Neural progenitor cell (in vitro differentiated cells): ENCODE measurements around the gene WWTR1. TPM values are rescaled to one million over a fixed set of nuclear protein-coding genes. Genes with fewer than 3 reads are reported as not detected.

Experiments
- DNase-seq: peaks from one replicate; pipeline ENCODE4 v3.0.0-alpha.2; 2016; ENCODE audit warnings: low spot score
- H2AFZ ChIP-seq: fragments of 200-600 bp; sonication (generic); replicated peaks from 2 replicates; pipeline ENCODE4 v1.6.1; 2016; ENCODE audit warnings: antibody characterized with exemption
- H3F3A ChIP-seq: fragments of 200-600 bp; sonication (generic); 2 replicates; pipeline ENCODE4 v1.6.1; 2016; ENCODE audit warnings: antibody characterized with exemption, low read depth
- H3K27ac ChIP-seq: fragments of 200-600 bp; sonication (generic); 2 replicates; pipeline ENCODE4 v1.5.1; 2016; ENCODE audit warnings: mild to moderate bottlenecking
- H3K27me3 ChIP-seq: fragments of 200-600 bp; sonication (generic); 2 replicates; pipeline ENCODE4 v1.6.1; 2016; ENCODE audit warnings: mild to moderate bottlenecking, moderate library complexity
- H3K36me3 ChIP-seq: fragments of 200-600 bp; sonication (generic); 2 replicates; pipeline ENCODE4 v1.5.1; 2016
- H3K4me1 ChIP-seq: fragments of 200-600 bp; sonication (generic); 2 replicates; pipeline ENCODE4 v1.6.1; 2016; ENCODE audit warnings: mixed run types
- H3K4me2 ChIP-seq: fragments of 200-600 bp; sonication (generic); 2 replicates; pipeline ENCODE4 v1.6.1; 2016
- H3K4me3 ChIP-seq: fragments of 200-600 bp; sonication (generic); 2 replicates; pipeline ENCODE4 v1.5.1; 2016
- H3K79me2 ChIP-seq: fragments of 200-600 bp; sonication (generic); 2 replicates; pipeline ENCODE4 v1.6.1; 2016; ENCODE audit warnings: low read depth
- H3K9ac ChIP-seq: fragments of 200-600 bp; sonication (generic); 2 replicates; pipeline ENCODE4 v1.6.1; 2016
- H3K9me3 ChIP-seq: fragments of 200-600 bp; sonication (generic); 2 replicates; pipeline ENCODE4 v1.5.1; 2016; ENCODE audit warnings: low read depth
- H4K20me1 ChIP-seq: fragments of 200-600 bp; sonication (generic); 2 replicates; pipeline ENCODE4 v1.6.1; 2016; ENCODE audit warnings: low read depth
- H3K27ac Mint-ChIP-seq: 3 replicates; pipeline ENCODE4 v1.8.0; 2021; ENCODE audit warnings: mixed read lengths
- H3K27me3 Mint-ChIP-seq: 2 replicates; pipeline ENCODE4 v1.8.0; 2022; ENCODE audit warnings: low read depth, mild to moderate bottlenecking, inconsistent platforms, moderate library complexity, mixed read lengths; ENCODE audit not compliant: insufficient read depth
- H3K36me3 Mint-ChIP-seq: 3 replicates; pipeline ENCODE4 v1.8.0; 2021; ENCODE audit warnings: mixed read lengths
- H3K4me1 Mint-ChIP-seq: 3 replicates; pipeline ENCODE4 v1.8.0; 2021; ENCODE audit warnings: mixed read lengths
- H3K4me3 Mint-ChIP-seq: 3 replicates; pipeline ENCODE4 v1.8.0; 2021; ENCODE audit warnings: mild to moderate bottlenecking, moderate library complexity, mixed read lengths
- H3K9me3 Mint-ChIP-seq: 3 replicates; pipeline ENCODE4 v1.8.0; 2020; ENCODE audit warnings: mixed read lengths
- CTCF ChIP-seq: fragments of 200-600 bp; sonication (generic); IDR thresholded peaks from 2 replicates; pipeline ENCODE4 v1.5.1; 2017; ENCODE audit warnings: antibody characterized with exemption, mild to moderate bottlenecking
- EZH2 ChIP-seq: fragments of 200-600 bp; sonication (generic); IDR thresholded peaks from 2 replicates; pipeline ENCODE4 v1.6.1; 2017; ENCODE audit warnings: antibody characterized with exemption, mild to moderate bottlenecking, moderate library complexity
- EZH2phosphoT487 ChIP-seq: fragments of 200-600 bp; sonication (generic); IDR thresholded peaks from 2 replicates; pipeline ENCODE4 v1.6.1; 2017; ENCODE audit warnings: antibody characterized with exemption
- total RNA-seq: library from RNA; depleted of rRNA; stranded (reverse); fragments of >200 nt; gene quantifications from 2 replicates; pipeline ENCODE4 v1.2.3, GENCODE V29; 2015; ENCODE audit warnings: low replicate concordance

WWTR1 gene
- total RNA-seq = 8.0 and 13.9 TPM in 2 replicates

GRCh38 chr3:149657926-149658743 lies at the start of gene WWTR1:
Gene WWTR1, minus strand, starts transcription at chr3:149658025. Its CDS starts 719 bp downstream, at chr3:149657306.
- peak within 1 kb of the TSS; percentile 100 for H3K27ac Mint-ChIP-seq
- peak; percentile 92 for DNase-seq
- H3K4me3 Mint-ChIP-seq = peak within 1 kb of the TSS; percentile 99
- H3K36me3 Mint-ChIP-seq = peaks cover 23% of the 10 kb centered on the region
- Histone ChIP-seq H3K9ac (peak within 1 kb of the TSS; percentile 31), H4K20me1 (peaks cover 7% of the 10 kb centered on the region), H3K4me3 (peak within 1 kb of the TSS; percentile 63), H3K4me1 (no peaks in the 10 kb centered on the region), H3F3A (peaks cover 20% of the 10 kb centered on the region), H3K79me2 (no peaks in the 10 kb centered on the region), H3K36me3 (no peaks in the 10 kb centered on the region), H3K27ac (peak within 1 kb of the TSS; percentile 10), H3K9me3 (no peaks in the 10 kb centered on the region), H3K4me2 (peak within 1 kb of the TSS; percentile 80), H2AFZ (peak within 1 kb of the TSS; percentile 71), H3K27me3 (peaks cover 31% of the 10 kb centered on the region)
- H3K27me3 Mint-ChIP-seq = no peaks in the 10 kb centered on the region
- TF ChIP-seq EZH2 (no peak), EZH2phosphoT487 (no peak), CTCF (no peak)
- H3K9me3 Mint-ChIP-seq = peaks cover 2% of the 10 kb centered on the region
- peaks cover 45% of the 10 kb centered on the region for H3K4me1 Mint-ChIP-seq

GRCh38 chr3:149706905-149707304 lies 49.1 kb upstream of the WWTR1 start:
- peaks cover 9% of the 10 kb centered on the region for H3K4me1 Mint-ChIP-seq
- H3K9me3 Mint-ChIP-seq = no peaks in the 10 kb centered on the region
- Histone ChIP-seq H3K4me1 (no peaks in the 10 kb centered on the region), H3K36me3 (no peaks in the 10 kb centered on the region), H3K9me3 (no peaks in the 10 kb centered on the region), H3K27ac (no peak overlapping the region), H3K4me2 (no peak overlapping the region), H3K79me2 (no peaks in the 10 kb centered on the region), H4K20me1 (no peaks in the 10 kb centered on the region), H3K4me3 (no peak overlapping the region), H3F3A (no peaks in the 10 kb centered on the region), H3K9ac (no peak overlapping the region), H2AFZ (no peak overlapping the region), H3K27me3 (no peaks in the 10 kb centered on the region)
- H3K36me3 Mint-ChIP-seq = no peaks in the 10 kb centered on the region
- no peak overlapping the region for H3K27ac Mint-ChIP-seq
- no peak for DNase-seq
- TF ChIP-seq CTCF (no peak), EZH2phosphoT487 (no peak), EZH2 (no peak)
- H3K4me3 Mint-ChIP-seq = no peak overlapping the region
- H3K27me3 Mint-ChIP-seq = no peaks in the 10 kb centered on the region

- Histone ChIP-seq H4K20me1 (no peaks in the 10 kb centered on the region), H3K4me1 (no peaks in the 10 kb centered on the region), H3K4me2 (no peak overlapping the region), H3K4me3 (no peak overlapping the region), H3K27me3 (no peaks in the 10 kb centered on the region), H3K27ac (no peak overlapping the region), H2AFZ (no peak overlapping the region), H3K36me3 (no peaks in the 10 kb centered on the region), H3K9me3 (no peaks in the 10 kb centered on the region), H3F3A (no peaks in the 10 kb centered on the region), H3K79me2 (no peaks in the 10 kb centered on the region), H3K9ac (no peak overlapping the region)
- Mint-ChIP-seq H3K9me3 (no peaks in the 10 kb centered on the region), H3K27me3 (no peaks in the 10 kb centered on the region), H3K4me1 (peaks cover 9% of the 10 kb centered on the region), H3K4me3 (no peak overlapping the region), H3K27ac (no peak overlapping the region), H3K36me3 (no peaks in the 10 kb centered on the region)
- TF ChIP-seq CTCF (no peak), EZH2phosphoT487 (no peak), EZH2 (no peak)
- DNase-seq = no peak
Observed at GRCh38 chr3:149705416-149705815, 47.6 kb upstream of the WWTR1 start.
